GM12875 (cell line): Measurements from ENCODE around the gene IGSF21.

ENCODE experiments used
- H3K4me3 ChIP-seq: one replicate; pipeline ENCODE4 v1.5.1; 2011; ENCODE audit warnings: low read depth, low read length, control low read depth
- CTCF ChIP-seq: IDR thresholded peaks from 2 replicates; pipeline ENCODE4 v1.5.1; 2011; ENCODE audit warnings: low read depth, mild to moderate bottlenecking, control low read depth, inconsistent platforms, low read length, moderate library complexity, borderline replicate concordance; ENCODE audit not compliant: insufficient read depth

Gene IGSF21

DNA sequence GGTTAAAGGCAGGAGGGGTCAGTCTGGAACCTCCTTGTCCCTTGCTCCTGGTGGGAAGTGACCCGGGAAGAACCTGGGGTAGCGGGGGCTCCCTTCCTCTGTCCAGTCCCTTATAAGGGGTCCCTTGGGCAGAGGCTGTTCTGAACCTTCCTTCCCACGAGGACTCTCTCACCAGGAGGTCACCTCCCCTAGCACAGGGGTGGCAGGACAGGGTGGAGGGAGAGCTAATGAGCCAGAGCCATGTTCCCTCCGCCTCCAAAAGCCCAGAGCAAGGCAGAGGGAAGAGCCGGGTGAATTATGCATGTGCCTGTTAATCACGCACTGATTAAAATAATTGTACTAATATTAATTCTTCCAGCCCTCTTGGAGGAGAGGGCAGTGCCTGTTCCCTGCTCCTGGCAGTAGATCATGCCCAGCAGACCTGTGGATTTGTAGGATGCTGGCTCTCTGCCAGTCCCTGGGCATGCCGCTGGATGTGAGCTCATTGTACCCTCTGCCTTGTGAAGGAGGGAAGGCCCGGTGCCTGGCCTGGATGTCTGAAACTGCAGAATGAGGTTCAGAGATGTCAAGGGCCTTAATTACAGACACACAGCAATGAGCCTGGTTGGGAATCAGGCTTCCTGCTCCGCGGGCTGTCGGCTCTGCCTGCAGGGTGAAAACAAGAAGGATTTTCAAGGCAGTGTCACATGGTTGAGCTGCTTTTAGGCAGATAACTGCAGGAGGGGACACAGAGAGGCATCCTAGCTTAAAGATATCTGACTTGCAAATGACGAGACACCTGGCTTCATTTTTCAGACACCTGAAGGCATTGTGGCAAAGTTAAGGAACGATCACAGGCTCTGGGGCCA is 68.2 kb downstream of the IGSF21 start:
- H3K4me3 ChIP-seq, result no peak overlapping the region
- TF ChIP-seq CTCF, result no peak

GRCh38 chr1:18176619-18177018 is 69.0 kb downstream of the IGSF21 start:
- TF ChIP-seq CTCF, result no peak
- H3K4me3 ChIP-seq, result no peak overlapping the region

DNA sequence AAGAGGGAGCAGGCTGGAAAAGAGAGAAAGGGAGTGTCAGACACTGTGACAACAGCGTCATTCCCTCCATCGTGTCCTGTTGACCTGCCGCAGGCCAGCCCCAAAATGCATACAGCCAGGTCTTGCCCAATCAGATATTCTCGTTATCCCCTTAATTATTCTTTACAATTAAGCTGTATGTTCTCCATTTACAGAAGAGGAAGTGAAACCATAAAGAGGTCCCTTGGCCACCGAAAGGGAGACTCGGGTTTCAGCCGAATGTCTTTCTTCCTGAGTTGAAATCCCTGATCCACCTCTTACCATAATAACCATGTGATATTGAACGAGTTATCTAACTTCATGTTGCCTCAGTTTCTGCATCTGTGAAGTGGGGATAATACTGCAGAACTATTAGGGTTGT is 70.5 kb downstream of the IGSF21 start:
- H3K4me3 ChIP-seq, result no peak overlapping the region
- no peak for TF ChIP-seq CTCF

DNA sequence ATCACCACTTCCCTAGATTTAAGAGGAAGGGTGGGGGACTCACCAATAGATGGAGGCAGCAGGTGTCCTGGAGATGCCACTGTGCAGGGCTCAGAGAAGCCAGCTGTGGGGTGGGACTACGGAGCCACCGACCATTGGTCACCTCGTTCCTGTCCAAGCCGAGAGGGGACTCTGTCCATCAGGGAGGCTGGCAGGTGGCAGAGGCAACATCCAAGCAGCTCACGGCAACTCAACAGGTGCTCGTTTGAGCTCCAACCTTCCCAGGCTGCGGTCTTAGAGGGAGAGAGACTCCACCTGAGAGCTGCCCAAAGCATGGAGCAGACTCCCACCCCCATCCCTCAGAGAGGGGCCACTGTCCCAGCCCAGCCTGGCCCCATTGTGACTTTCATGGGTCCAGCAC is 71.4 kb downstream of the IGSF21 start:
- H3K4me3 ChIP-seq, result no peak overlapping the region
- no peak for TF ChIP-seq CTCF

DNA sequence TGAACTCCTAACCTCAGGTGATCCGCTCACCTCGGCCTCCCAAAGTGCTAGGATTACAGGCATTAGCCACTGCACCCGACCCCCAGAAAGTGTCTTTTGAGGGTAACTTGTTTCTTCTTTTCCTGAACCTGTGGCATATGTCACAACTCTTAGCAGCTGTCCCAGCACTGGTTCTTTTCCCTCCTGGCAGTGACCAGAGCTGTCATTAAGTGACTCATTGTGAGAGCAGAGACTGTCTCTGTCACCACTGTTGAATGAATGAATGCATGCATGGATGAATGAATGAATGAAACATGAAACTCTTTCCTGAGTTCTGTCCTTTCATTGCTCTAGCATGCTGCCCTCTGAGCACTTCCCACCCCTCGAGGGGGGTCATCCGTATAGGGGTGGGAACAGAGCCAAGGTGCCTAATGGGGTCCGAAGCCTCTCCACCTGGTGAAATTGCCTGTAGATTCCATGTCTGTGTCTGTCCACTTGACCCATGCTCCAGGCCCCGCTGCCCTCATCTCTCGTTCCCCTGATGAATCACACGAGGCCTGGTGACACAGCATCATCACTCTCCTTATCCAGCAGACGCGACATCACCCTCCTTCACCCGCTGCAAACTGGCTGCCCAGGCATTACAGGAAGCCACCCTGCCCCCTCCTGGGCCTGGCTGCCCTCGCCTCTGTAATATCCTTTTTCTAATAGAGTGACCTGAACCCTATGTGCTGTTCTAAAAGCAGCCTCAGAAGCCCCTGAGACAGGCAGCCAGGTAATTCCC is 75.0 kb downstream of the IGSF21 start:
- no peak overlapping the region for H3K4me3 ChIP-seq
- no peak for TF ChIP-seq CTCF

DNA sequence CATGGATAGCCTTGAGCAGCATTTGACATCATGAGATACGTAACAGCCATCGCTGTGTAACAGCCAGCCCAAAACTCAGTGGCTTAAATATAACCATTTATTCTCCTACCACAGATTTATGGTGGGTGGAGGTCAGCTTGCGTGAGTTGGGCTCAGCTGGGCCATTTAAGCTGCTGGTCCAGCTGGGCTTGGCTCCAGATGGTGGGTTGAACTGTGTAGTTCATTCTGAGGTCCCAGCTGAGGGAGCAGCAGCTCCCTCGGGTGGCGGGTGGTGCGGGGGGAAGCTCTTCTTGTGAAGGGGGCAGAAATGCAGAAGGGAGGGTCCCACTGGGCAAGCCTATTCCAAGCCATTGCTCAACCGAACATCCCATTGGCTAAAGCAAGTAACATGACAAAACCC is 75.9 kb downstream of the IGSF21 start:
- no peak for TF ChIP-seq CTCF
- no peak overlapping the region for H3K4me3 ChIP-seq
